Measurements from ENCODE around the gene LRP1B.

The LRP1B gene

DNA sequence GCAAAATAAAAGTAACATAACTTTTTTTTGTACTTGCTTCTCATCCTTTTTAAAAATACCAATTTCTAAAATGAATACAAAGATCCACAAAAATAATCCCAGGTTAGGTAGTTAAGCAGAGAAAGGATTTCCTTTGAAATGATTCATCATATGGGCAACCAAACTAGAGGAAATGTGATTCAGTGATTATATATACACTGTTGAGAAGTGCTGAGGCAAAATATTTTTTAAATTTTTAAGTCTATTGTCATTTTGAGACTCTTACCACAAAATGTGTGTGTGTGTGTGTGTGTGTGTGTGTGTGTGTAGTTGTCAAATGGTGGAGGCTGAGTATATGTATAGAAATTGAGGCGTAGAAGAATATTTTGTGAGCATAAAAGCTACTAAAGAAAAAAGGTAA lies 1075.3 kb downstream of the LRP1B start:
- no peak overlapping the region for H3K4me3 ChIP-seq (ENCODE audit: low read length)
- no peak for TF ChIP-seq CTCF (IDR thresholded peaks at IDR 0.05; ENCODE audit: insufficient read depth, low read depth, low read length, missing control alignments)
- peak; percentile 58 for DNase-seq (ENCODE audit: low read depth)

- no peak for TF ChIP-seq CTCF (IDR thresholded peaks at IDR 0.05; ENCODE audit: insufficient read depth, low read depth, low read length, missing control alignments)
- no peak overlapping the region for H3K4me3 ChIP-seq (ENCODE audit: low read length)
- DNase-seq (ENCODE audit: low read depth), result no peak
Measured at GRCh38 chr2:141048951-141049350, 1081.9 kb downstream of the LRP1B start.

DNA sequence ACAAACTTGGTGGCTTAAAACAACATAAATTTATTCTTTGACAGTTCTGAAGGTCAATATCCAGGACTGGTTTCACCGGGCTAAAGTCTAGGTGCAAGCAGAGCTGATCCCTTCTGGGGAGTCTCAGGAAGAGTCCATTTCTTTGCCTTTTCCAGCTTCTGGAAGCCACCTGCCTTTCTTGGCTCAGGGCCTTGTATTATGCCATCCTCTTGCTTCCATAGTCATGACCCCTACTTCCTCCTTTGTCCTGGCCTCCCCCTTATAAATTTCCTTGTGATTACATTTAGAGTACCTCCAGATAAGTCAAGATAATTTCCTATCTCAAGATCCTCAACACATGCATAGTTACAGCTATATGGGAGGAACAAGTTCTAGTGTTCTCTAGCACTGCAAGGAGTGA lies 1089.5 kb downstream of the LRP1B start:
- H3K4me3 ChIP-seq (ENCODE audit: low read length), result no peak overlapping the region
- DNase-seq (ENCODE audit: low read depth), result no peak
- no peak for TF ChIP-seq CTCF (IDR thresholded peaks at IDR 0.05; ENCODE audit: insufficient read depth, low read depth, low read length, missing control alignments)

- TF ChIP-seq CTCF (IDR thresholded peaks at IDR 0.05; ENCODE audit: insufficient read depth, low read depth, low read length, missing control alignments), result no peak
- H3K4me3 ChIP-seq (ENCODE audit: low read length), result no peak overlapping the region
- no peak for DNase-seq (ENCODE audit: low read depth)
Measured at GRCh38 chr2:141038341-141038740, 1092.5 kb downstream of the LRP1B start.

DNA sequence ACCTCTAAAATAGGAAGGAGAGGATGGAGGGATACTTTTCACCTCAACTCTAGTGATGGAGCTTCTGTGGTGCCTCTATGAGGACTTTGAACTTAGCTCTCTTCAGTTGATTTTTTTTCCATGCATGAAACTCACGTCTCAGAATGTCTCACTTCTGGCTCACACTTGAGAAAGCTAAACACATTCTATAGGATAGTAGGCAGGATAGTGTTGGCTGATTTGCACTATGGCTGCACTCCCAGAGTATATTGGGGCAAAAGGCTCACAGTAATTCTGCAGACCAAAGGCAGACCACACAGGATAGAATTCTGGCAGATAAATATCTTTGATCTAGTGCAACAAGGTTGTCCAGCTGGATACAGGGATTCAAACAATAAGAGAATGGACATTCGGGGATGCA lies 1093.5 kb downstream of the LRP1B start:
- DNase-seq (ENCODE audit: low read depth), result no peak
- no peak overlapping the region for H3K4me3 ChIP-seq (ENCODE audit: low read length)
- TF ChIP-seq CTCF (IDR thresholded peaks at IDR 0.05; ENCODE audit: insufficient read depth, low read depth, low read length, missing control alignments), result no peak

DNA sequence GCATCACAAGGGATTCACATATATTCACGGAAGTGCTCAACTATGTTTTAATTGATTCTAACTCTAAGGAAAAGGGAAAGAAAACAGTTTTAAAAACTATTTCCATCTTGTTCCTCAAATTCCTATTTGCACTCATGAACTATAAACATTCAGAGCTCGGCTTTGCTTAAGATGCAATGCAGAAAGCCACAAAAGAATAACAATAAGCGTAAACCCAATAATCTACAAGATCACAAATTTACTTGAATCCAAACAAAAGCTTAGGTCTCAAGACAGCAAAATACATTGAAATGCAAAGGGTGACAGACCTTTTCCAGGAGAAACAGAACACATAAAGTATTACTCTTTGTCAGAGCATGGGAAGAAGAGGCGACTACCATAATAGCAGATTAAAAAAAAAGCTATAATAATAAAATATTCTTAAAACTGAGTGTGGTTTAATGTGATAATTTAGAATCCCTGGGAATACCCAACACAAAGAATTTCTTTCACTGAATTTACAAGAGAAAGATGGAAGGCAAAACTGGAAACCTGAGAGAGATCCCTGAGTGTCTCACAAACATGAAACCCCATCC lies 1094.9 kb downstream of the LRP1B start:
- DNase-seq (ENCODE audit: low read depth), result no peak
- no peak overlapping the region for H3K4me3 ChIP-seq (ENCODE audit: low read length)
- no peak for TF ChIP-seq CTCF (IDR thresholded peaks at IDR 0.05; ENCODE audit: insufficient read depth, low read depth, low read length, missing control alignments)

- DNase-seq (ENCODE audit: low read depth), result no peak
- no peak for TF ChIP-seq CTCF (IDR thresholded peaks at IDR 0.05; ENCODE audit: insufficient read depth, low read depth, low read length, missing control alignments)
- no peak overlapping the region for H3K4me3 ChIP-seq (ENCODE audit: low read length)
Measured at GRCh38 chr2:141029428-141030078, 1101.3 kb downstream of the LRP1B start.
